Measurements from ENCODE around the gene KDF1. TPM values are rescaled to one million over a fixed set of nuclear protein-coding genes. Genes with fewer than 3 reads are reported as not detected.
"Not testable (repeated sequence)": the region's sequence is repeated elsewhere in the genome, so short reads cannot be mapped to it uniquely, and the experiment has no call there.

Gene KDF1
- polyA plus RNA-seq, 3 donors = 11.1 to 11.8 (median 11.5) TPM

DNA sequence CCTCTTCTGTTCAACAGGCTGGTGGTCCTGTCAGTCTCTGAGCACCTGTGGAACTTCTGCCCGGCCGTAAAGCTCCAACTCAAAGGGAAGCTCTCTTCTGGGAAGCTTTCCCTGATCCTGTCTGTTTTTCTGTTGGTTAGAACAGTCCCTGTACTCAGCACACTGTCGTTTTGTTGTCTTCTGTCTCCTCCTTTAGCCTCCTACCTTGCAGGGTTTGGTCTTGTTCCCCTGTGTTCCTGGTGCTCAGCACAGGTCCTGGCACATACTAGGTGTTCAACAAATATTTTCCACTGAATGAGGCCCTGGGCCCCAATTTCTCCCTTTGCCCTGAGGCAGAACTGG lies 328 bp upstream of the KDF1 start:
- DNase-seq = no peak

DNA sequence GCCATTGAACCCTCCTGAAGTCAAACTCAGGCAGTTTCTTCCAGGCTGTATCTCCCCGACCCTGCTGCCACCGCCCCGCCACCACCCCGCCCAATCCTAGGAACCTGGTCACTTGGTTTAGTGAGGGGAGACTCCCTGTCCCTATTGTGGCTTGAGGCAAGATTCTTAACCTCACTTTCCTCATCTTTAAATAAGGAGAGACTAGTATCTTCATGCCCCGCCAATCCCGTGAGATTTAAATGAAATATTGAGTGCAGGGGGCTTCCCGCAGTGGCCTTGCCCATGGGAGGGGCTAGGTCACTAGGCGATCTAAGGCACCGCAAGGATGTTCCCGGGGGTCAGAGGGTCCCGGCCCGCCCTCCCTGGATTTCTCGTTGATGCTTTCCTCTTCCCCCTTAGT lies 998 bp downstream of the KDF1 start:
- no peak for DNase-seq

DNA sequence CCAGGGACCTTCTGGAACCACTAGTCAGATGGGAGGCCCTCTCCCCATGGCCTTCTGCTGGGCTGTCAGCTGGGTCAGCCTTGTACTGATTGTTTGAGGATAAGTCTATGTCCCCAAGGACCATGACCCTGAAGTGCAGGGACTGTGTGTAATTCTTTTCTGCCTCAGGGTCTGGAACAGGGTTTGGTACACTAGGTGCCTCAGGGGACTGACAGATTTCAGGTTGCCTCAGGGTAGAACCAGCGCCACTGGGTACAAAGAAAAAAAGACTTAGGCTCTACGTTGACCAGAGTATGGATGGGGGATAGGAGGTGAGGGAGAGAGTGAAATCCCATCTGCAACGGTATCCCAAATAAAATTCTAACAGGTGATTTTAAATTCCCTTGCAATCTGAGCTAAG lies 3.0 kb downstream of the KDF1 start:
- no peak for DNase-seq

DNA sequence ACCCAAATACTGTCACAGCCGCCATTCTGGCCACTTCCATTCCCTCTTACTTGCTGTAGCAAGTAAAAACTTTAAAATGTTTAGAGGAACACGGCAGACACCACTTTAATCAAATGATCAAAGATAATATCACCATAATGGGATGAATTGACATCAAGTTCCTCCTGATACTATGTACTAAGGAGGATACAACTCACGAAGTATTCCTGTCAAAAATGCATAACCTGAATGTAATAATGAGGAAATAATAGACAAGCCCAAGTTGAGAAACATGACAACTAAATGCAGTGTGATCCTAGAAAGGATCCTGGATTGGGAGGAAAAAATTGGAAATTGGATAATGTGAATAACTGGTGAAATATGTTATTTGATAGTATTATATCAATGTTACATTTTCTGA lies 3.9 kb downstream of the KDF1 start:
- no peak for DNase-seq

DNA sequence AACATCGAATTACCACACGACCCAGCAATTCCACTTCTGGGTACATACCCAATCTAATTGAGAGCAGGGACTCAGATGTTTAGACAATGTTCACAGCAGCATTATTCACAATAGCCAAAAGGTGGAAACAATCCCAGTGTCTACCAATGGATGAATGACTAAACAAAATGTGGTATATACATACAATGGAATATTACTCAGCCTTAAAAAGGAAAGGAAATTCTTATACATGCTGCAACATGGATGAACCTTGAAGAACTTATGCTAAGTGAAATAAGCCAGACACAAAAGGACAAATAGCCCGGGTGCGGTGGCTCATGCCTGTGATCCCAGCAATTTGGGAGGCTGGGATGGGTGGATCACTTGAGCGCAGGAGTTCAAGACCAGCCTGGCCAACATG lies 6.9 kb downstream of the KDF1 start:
- DNase-seq = no peak

DNA sequence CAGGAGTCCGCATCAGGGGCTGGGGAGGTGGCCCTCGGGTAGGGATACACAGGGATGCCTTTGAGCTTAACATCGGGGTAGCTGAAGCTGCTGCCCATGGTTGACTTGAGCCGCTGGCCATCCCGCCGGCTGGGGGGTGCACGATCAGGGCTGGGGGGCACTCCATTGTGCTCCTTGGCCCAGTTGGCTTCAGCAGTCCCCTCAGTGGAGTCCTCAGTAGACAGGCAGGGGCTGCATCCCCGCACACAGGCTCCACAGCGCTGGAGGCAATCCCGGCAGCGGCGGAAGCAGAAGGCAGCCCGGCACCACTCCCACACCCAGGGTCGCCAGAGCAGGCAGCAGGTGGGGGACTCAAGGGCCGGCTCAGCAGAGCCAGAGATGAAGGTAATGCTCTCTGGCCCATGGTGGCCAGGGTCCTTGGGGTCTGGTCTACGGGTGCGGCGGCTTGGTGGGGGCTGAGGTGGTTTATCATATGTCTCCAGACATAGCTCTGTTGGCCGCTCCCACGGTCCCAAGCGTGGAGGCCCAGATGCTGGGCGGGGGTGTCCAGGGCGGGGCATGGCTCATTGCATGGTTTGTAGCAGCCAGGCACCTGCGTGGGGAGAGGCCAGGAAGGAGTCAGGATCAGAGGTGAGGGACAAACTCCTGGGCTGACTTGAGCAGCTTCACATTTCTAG lies 8.3 kb downstream of the KDF1 start:
- DNase-seq = no peak

DNA sequence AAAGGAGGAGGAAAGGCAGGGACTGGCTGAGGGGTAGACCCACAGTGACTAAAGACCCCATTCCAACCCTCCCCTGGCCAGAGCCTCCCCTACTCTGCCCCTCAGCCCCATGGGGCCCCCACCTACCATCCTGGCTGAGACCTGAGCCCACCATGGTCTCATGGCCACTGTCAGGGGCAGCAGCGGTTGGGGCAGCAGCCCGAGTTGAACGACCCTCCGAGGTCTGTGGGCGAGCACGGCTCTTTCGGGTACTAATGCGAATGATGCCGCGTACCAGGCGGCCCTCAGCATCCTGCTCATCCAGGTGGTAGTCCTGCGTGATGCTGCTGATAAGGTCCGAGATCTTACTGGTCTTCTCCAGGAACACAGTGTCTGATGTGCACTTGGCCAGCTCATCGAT lies 9.1 kb downstream of the KDF1 start:
- no peak for DNase-seq

DNA sequence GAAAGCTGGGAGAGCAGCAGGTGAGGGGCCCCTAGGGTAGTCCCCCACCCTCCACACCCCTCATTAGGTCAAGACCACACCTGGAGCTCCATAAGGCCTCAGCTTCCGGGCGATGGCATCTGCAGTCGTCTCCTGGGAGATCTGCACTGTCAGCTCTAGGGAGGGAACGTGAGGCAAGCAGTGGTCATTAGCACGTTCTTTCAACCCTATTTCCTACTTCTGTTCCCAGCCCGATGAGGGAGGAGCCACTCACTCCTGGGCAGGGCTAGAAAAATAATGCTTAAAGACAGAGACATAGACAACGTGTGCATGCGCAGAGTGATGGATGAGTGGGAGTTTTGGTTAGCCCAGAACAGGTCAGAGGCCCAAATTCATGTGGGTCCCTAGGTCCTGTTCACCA lies 9.7 kb downstream of the KDF1 start:
- no peak for DNase-seq

DNA sequence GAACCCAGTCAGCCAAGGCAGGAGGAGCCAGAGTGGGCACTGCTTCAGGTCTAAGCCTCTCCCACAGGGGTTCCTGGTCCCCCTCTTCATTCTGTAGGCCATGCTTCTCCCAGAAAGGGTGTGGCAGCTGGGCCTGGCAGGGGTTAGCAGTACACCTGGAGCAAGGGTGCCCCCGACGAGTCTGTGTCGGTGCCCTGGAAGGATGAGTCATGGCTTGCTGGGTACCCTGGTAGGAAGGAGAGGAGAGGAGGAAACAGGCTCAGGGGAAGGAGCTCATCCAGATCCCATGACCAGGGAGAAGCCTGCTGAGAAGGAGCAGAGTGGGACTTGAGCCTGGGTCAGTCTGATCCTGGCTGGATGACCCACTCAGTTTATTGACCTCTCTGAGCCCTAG lies 10.3 kb downstream of the KDF1 start:
- DNase-seq = no peak

DNA sequence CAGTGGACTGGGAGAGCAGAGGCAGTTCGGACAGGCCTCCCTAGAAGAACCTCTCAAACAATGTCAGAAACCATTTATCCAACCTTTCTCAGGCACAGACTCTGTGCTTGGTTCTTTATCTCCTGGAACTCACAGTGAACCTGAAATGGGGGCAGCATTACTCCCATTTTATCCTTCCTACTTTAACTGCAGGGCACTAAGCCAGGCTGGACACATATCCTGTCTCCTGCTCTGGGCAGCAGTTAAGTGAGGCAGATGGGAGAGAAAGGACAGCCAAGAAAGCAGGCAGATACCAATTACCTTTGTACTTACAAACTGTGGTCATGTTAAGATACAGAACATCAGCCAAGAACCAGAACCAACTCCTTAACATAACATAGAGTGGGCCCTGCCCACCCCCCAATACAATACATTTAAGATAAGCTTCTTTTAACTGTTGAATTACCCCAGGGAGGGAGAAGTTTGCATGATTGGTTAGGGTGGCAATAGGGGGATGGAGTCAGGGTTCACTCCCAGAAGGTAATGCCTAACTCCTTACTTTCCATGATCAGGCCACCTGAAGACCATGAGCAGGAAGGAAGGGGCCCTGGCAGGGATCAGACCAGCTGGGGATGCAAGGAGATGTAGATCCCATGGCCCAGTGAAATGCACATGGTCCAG lies 10.9 kb downstream of the KDF1 start:
- DNase-seq = no peak

DNA sequence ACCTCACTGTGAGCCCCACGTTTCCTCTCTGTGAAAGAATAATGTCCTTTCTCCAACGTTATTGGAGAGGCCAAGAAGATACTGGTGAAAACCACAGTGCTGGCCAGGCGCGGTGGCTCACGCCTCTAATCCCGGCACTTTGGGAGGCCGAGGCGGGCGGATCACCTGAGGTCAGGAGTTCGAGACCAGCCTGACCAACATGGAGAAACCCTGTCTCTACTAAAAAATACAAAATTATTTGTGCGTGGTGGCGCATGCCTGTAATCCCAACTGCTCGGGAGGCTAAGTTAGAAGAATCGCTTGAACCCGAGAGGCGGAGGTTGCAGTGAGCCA lies 11.6 kb downstream of the KDF1 start:
- DNase-seq = not testable (repeated sequence)

DNA sequence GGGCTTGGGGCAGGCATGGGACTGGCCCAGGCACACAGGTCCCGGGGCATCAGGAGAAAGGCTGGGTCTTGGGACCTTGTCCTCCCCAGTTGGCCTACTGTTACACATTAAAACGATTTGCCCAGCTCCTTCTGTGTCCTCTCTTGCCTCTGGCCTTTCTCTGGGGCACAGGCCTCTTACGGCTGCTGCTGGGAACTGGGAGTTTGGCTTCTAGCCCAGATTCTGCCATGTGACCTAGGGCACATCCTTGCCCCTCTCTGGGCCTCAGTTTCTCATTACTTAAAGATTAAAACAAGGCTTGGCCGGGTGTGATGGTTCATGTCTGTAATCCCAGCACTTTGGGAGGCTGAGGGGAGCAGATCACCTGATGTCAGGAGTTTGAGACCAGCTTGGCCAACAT lies 14.0 kb downstream of the KDF1 start:
- DNase-seq = no peak

DNA sequence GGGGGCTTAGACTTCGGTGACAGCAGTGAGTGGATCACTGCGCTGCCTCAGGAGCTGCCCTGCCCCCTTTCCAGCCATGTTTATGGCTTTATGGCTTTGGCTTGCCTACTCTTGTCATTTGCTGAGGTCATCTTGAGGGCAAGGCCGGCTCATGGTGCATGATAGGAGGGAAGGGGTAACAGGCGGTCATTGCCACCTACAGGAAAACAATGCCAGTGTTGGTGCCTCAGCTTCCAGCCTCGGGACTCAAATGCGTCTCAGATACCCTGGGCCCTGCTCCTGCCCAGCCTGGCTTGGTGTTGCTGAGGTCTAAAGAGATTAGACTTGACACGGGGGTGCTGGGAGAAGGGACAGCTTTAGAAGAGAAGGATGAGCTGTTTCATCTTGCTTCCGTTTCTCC lies 14.5 kb downstream of the KDF1 start:
- no peak for DNase-seq

DNA sequence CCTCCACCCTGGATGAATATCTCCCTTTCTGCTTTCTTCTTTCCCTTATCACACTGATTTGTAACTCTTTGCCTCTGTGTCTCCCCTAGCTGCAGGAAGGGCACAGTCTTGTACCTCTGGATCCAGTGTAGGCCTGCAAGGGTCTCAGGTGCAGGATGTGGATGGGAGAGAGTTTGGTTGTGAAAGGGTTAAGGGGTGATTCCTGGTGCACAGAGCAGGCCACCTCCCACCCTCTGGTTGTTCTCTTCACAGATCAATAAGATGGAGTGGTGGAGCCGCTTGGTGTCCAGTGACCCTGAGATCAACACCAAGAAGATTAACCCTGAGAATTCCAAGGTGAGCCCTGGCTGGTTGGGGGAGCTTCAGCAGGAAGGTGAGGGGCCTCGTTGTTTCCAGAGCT lies 15.1 kb downstream of the KDF1 start:
- DNase-seq = no peak

DNA sequence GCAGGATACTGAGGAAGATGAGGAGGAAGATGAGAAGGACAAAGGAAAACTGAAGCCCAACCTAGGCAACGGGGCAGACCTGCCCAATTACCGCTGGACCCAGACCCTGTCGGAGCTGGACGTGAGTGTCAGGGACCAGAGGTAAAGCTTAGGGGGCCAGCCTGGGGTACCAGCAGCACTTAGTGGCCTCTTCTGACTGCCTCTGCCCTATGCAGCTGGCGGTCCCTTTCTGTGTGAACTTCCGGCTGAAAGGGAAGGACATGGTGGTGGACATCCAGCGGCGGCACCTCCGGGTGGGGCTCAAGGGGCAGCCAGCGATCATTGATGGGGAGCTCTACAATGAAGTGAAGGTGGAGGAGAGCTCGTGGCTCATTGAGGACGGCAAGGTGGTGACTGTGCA lies 17.6 kb downstream of the KDF1 start:
- no peak for DNase-seq

DNA sequence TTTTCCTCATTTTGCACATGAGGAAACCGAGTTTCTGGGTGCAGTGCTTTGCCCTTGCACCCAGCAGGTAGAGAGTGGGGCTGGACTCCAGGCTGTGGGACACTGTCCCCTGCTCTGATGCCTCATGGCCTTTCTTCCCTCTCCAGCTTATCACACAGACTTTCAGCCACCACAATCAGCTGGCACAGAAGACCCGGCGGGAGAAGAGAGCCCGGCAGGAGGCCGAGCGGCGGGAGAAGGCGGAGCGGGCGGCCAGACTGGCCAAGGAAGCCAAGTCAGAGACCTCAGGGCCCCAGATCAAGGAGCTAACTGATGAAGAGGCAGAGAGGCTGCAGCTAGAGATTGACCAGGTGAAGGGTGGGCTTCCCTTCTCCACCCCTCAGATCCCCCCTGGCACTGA lies 19.0 kb downstream of the KDF1 start:
- DNase-seq = no peak

DNA sequence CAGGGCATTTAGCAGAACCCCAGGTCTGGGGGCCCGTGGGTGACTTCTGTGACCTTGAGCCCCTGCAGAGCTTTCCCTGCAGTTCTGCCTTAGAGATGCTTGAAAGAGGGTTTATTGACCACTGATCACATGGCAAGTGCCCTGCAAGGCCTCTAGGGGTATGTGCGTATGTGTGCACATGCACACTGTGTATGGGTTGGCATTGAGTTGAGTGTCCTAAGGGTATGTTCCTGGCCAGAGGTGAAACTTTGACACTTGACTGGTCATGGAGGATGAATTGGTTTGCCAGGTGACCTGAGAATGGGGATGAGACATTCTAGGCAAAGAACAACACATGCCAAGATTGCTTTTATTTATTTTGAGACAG lies 21.6 kb downstream of the KDF1 start:
- no peak for DNase-seq

DNA sequence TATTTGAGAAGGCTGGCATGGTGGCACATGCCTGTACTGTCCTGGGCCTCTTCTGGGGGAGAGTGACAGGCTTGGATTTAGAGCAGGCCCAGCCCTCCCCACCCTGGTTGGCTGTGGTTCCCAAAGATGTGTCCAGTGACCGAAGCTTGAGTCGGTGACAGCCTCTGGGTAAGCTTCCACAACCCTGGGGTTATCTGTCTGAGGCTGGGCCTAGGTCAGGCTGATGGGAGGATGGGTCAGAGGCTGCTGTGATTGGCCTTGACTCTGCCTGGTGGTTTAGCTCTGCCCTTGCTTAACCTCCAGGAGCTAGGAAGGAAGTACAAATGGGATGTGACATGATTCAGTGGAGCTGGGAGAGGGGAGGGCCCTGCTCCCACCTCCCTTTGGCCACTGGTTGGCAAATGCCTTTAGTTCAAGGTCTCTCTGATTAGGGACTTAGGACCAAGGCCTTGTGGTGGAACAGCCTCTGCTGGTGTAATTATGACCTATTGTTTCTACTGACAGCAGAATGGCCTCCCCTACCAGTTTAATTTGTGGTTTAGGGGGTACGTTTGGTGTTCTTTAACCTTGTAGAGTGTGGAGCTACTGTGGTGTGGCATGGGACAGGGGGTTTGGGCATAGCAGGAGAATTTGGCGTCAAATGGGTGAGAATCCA lies 22.1 kb downstream of the KDF1 start:
- DNase-seq = no peak

DNA sequence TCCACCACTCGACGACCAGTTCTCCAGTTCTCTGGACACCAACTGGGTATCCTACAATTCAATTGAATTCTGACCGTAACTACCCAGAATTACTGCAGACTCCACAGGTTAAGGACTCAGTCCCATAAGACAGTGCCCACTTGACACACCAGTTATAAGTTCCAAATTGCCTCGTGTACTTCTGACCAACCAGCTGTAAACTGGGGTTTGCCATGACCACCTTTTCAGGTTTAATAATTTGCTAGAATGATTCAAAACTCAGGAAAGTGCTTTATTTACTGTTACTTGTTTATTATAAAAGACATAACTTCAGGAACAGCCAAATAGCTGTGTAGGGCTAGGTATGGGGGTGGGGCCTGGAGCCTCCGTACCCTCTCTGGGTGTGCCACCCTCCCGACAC lies 23.4 kb downstream of the KDF1 start:
- no peak for DNase-seq

DNA sequence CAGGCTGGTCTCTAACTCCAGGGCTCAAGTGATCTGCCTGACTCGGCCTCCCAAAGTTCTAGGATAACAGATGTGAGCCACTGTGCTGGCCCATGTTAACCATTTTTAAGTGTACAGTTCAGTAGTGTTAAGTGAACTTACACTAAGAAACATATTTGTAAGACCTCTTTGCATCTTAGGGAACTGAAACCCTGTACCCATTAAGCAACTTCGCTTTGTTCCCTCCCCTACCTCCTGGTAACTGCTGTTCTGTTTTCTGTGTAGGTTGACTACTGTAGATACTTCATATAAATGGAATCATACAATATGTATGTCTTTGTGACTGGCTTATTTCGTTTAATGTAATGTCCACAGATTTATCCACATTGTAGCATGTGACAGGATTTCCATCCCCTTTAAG lies 27.7 kb downstream of the KDF1 start:
- no peak for DNase-seq

DNA sequence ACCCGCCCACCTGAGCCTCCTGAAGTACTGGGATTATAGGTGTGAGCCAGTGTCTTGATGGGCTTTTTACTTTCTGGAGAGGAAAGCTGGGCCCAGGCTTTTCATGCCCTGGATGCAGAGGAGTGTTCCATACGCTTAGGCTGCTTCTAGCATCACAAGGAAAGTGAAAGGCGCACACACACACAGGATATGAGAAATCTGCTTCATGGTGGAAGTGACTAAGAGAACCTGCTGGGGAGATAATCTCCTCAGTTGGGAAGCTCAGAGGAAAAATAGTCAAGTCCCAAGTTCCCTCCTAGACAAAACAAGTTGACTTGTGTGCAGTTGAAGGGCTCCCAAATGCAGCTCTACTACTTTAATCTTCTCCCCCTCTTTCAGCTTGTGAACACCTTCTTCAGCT lies 36.6 kb downstream of the KDF1 start:
- DNase-seq = no peak

DNA sequence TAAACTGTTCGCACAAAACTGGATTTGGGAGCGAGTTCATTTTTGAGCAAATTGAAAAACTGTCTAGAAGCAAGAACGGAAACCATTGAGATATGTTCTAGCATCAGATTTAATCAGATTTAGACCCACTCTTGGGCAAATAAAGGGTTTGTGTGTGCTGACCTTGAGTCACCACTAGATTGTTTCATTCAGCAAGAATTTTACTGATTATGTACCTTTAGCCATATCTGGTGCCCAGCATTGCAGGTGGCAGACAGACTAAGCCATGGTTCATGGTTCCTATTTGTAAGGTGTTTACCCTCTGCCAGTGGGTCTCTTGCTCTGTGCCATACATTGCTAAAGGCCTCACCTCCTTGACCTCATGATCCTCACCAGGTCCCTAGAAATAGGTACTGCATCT lies 37.4 kb downstream of the KDF1 start:
- no peak for DNase-seq

DNA sequence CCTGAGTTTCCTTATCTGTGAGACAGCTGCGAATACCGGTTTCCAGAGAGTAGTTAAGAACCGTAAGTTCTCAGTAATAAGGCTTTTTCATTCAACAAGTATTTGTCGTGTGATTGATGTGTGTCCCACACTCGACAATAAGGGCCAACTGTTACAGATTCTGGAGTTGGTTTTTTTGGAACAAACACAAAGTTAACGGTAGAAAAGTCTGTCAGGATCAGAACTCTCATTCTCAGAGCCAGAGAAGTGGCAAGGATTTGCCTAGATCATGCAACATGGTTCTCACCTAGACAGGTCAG lies 37.9 kb downstream of the KDF1 start:
- DNase-seq = no peak
